ENCODE data around the gene TOMM40L. TPM values are rescaled to one million over a fixed set of nuclear protein-coding genes. Genes with fewer than 3 reads are reported as not detected.

Gene TOMM40L
- total RNA-seq, 1 donor from 2014 or later: 9.4 TPM

GRCh38 chr1:161261261-161262235 lies 35.7 kb downstream of the TOMM40L start:
- H3K9me3 Mint-ChIP-seq (ENCODE audit: low read depth): peaks cover 17% of the 10 kb centered on the region
- peaks cover 36% of the 10 kb centered on the region for H3K4me1 Mint-ChIP-seq (ENCODE audit: low read depth)
- H3K27me3 Mint-ChIP-seq (ENCODE audit: low read depth): peaks cover 38% of the 10 kb centered on the region
- no peak for TF ChIP-seq CTCF (IDR thresholded peaks at IDR 0.05)
- DNase-seq (ENCODE audit: low spot score): no peak
- no peak overlapping the region for H3K4me3 Mint-ChIP-seq (ENCODE audit: unreplicated experiment)
- H3K27ac Mint-ChIP-seq (ENCODE audit: unreplicated experiment): no peak overlapping the region
- peaks cover 14% of the 10 kb centered on the region for H3K36me3 Mint-ChIP-seq (ENCODE audit: low read depth)

GRCh38 chr1:161265305-161265704 lies 39.4 kb downstream of the TOMM40L start:
- peaks cover 23% of the 10 kb centered on the region for H3K4me1 Mint-ChIP-seq (ENCODE audit: low read depth)
- H3K27me3 Mint-ChIP-seq (ENCODE audit: low read depth): peaks cover 17% of the 10 kb centered on the region
- no peaks in the 10 kb centered on the region for H3K36me3 Mint-ChIP-seq (ENCODE audit: low read depth)
- TF ChIP-seq CTCF (IDR thresholded peaks at IDR 0.05): no peak
- H3K4me3 Mint-ChIP-seq (ENCODE audit: unreplicated experiment): no peak overlapping the region
- no peaks in the 10 kb centered on the region for H3K9me3 Mint-ChIP-seq (ENCODE audit: low read depth)
- DNase-seq (ENCODE audit: low spot score): no peak
- H3K27ac Mint-ChIP-seq (ENCODE audit: unreplicated experiment): no peak overlapping the region

GRCh38 chr1:161266202-161266601 lies 40.3 kb downstream of the TOMM40L start:
- H3K9me3 Mint-ChIP-seq (ENCODE audit: low read depth): no peaks in the 10 kb centered on the region
- TF ChIP-seq CTCF (IDR thresholded peaks at IDR 0.05): no peak
- H3K4me3 Mint-ChIP-seq (ENCODE audit: unreplicated experiment): no peak overlapping the region
- H3K27ac Mint-ChIP-seq (ENCODE audit: unreplicated experiment): peak overlapping the region; percentile 80
- H3K36me3 Mint-ChIP-seq (ENCODE audit: low read depth): no peaks in the 10 kb centered on the region
- DNase-seq (ENCODE audit: low spot score): no peak
- H3K27me3 Mint-ChIP-seq (ENCODE audit: low read depth): peaks cover 9% of the 10 kb centered on the region
- peaks cover 18% of the 10 kb centered on the region for H3K4me1 Mint-ChIP-seq (ENCODE audit: low read depth)

- peaks cover 6% of the 10 kb centered on the region for H3K27me3 Mint-ChIP-seq (ENCODE audit: low read depth)
- H3K4me1 Mint-ChIP-seq (ENCODE audit: low read depth): peaks cover 12% of the 10 kb centered on the region
- H3K9me3 Mint-ChIP-seq (ENCODE audit: low read depth): no peaks in the 10 kb centered on the region
- H3K27ac Mint-ChIP-seq (ENCODE audit: unreplicated experiment): peak overlapping the region; percentile 80
- H3K36me3 Mint-ChIP-seq (ENCODE audit: low read depth): no peaks in the 10 kb centered on the region
- no peak for DNase-seq (ENCODE audit: low spot score)
- no peak for TF ChIP-seq CTCF (IDR thresholded peaks at IDR 0.05)
- H3K4me3 Mint-ChIP-seq (ENCODE audit: unreplicated experiment): no peak overlapping the region
Measured at GRCh38 chr1:161266836-161267235, 41.0 kb downstream of the TOMM40L start.

GRCh38 chr1:161267321-161267720 lies 41.5 kb downstream of the TOMM40L start:
- Mint-ChIP-seq H3K27ac (ENCODE audit: unreplicated experiment) (no peak overlapping the region), H3K9me3 (ENCODE audit: low read depth) (no peaks in the 10 kb centered on the region), H3K4me3 (ENCODE audit: unreplicated experiment) (no peak overlapping the region), H3K36me3 (ENCODE audit: low read depth) (no peaks in the 10 kb centered on the region), H3K27me3 (ENCODE audit: low read depth) (peaks cover 6% of the 10 kb centered on the region), H3K4me1 (ENCODE audit: low read depth) (peaks cover 10% of the 10 kb centered on the region)
- DNase-seq (ENCODE audit: low spot score): no peak
- TF ChIP-seq CTCF (IDR thresholded peaks at IDR 0.05): no peak

Measured in chondrocyte (in vitro differentiated cells).